Adrenal gland (tissue), 12 donors: ENCODE measurements around the gene AGBL1. TPM values are rescaled to one million over a fixed set of nuclear protein-coding genes. Genes with fewer than 3 reads are reported as not detected.

Experiments used
- DNase-seq, 7 donors: peaks; one replicate each; pipeline ENCODE4 v3.0.0-alpha.2; 2019 to 2020
- H3K27ac ChIP-seq, 5 donors: fragments of 200-600 bp; sonication (generic) in 4 of 5; 1 replicate in 3 of 5; 2 replicates in 2 of 5; pipeline versions ENCODE4 v1.5.1 to v1.8.0; 2016 to 2020; ENCODE audit warnings: mild to moderate bottlenecking in 1 of 5
- H3K27me3 ChIP-seq: fragments of 200-600 bp; 2 replicates; pipeline ENCODE4 v1.8.0; 2021
- H3K36me3 ChIP-seq, 2 donors: fragments of 200-600 bp; replicated peaks in 1 of 2; 1 replicate in 1 of 2; 2 replicates in 1 of 2; pipeline versions ENCODE4 v1.5.1 to v1.8.0; 2018 to 2022
- H3K4me1 ChIP-seq, 2 donors: fragments of 200-600 bp; replicated peaks in 1 of 2; 1 replicate in 1 of 2; 2 replicates in 1 of 2; pipeline versions ENCODE4 v1.5.1 to v1.8.0; 2018 to 2021
- H3K4me3 ChIP-seq, 4 donors: fragments of 200-600 bp; sonication (generic) in 3 of 4; one replicate each; pipeline ENCODE4 v1.5.1; 2016 to 2018
- H3K9me3 ChIP-seq, 3 donors: fragments of 200-600 bp; sonication (generic) in 1 of 3; replicated peaks in 1 of 3; 1 replicate in 2 of 3; 2 replicates in 1 of 3; pipeline versions ENCODE4 v1.5.1 to v1.8.0; 2016 to 2021
- CTCF ChIP-seq, 6 experiments: fragments of 450-650 bp in 4 of 6; fragments of 200-600 bp in 2 of 6; sonication (generic) in 1 of 6; IDR thresholded peaks; 1 replicate in 5 of 6; 2 replicates in 1 of 6; pipeline versions ENCODE4 v1.5.1 to v1.8.0; 2016 to 2021; ENCODE audit warnings: antibody characterized with exemption in 6 of 6, mild to moderate bottlenecking in 2 of 6, moderate library complexity in 1 of 6
- POLR2A ChIP-seq, 2 donors: fragments of 450-650 bp; IDR thresholded peaks; one replicate each; pipeline ENCODE4 v1.6.1; 2017; ENCODE audit warnings: antibody characterized with exemption in 2 of 2, mild to moderate bottlenecking in 2 of 2, moderate library complexity in 1 of 2
- WGBS, 4 donors: extraction: QIAGEN DNeasy Blood & Tissue Kit in 2 of 4; methylation state at CpG; one replicate each; pipeline versions ENCODE4 v1.1.5 to v1.1.7; 2013 to 2017; 5-methylcytosine and 5-hydroxymethylcytosine counted together
- intact Hi-C, 2 donors: fragments of 100-400 bp; cut with DNase I; formaldehyde crosslinking; loops; one replicate each; pipeline versions ENCODE4 v1.14.1 to v1.15.0; 2022 to 2023
- polyA plus RNA-seq, 3 donors: library from polyadenylated mRNA; stranded (reverse); fragments of 200-250 nt in 2 of 3; fragments of 350-450 nt in 1 of 3; fragmentation: Illumina TruSeq in 1 of 3; extraction: RNeasy Lipid Tissue Mini Kit (QIAGEN cat#74804) in 1 of 3; gene quantifications; one replicate each; pipeline ENCODE4 v1.2.3, GENCODE V29; 2013 to 2014
- total RNA-seq, 9 donors: library from RNA; depleted of rRNA in 4 of 9; stranded (reverse); fragments of >200 nt in 4 of 9; fragments of 120-200 nt in 1 of 9; fragmentation: NEBNext Ultra II Directional in 1 of 9; extraction: Animal tissue kit (Norgen Biotek cat#: 25700) in 1 of 9; gene quantifications; one replicate each; pipeline versions ENCODE4 v1.1.0 to v1.2.4, GENCODE V29; 2013 to 2023
- donor health status: healthy with polysubstance abuse.
- donor health status: Bipolar disorder and iron deficiency.
- donor health status: DM: yes; HTN: yes; CAD: no.
- donor health status: DM: no; HTN: no; CAD: no.
- donor health status: DM: no; HTN: no; CAD: no.
- donor health status: DM: yes; HTN: yes; CAD: no.

Gene AGBL1
- total and polyA plus RNA-seq, 12 donors = 0.04 to 0.07 (median 0.06) TPM; not detected in 9

DNA sequence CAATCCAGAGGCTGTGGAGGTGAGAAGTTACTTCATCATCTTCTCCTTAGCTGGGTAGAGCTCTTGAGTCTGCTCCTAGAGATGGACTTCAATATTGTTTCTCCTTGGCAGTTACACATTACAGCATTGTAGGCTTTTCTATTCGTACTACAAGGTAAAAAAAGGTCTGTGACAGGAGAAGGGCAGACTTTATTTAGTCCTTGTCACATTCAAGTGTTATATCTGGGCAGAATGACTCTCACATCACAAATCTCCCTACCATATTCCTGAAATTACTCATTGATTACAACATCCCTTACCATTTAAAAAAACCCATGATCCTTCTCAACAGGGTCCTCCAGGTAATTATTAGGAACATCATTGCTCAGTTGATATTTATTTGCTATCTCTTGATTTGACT is 75.0 kb downstream of the AGBL1 start:
- no peaks in the 10 kb centered on the region for H3K36me3 ChIP-seq
- H3K4me3 ChIP-seq = no peak overlapping the region
- 41 to 75% (median 70%) methylated on average over 1 of the region's 1 CpG for WGBS, 4 donors
- no peaks in the 10 kb centered on the region for H3K9me3 ChIP-seq
- intact Hi-C loops = no loop called here
- H3K27ac ChIP-seq = no peak overlapping the region
- no peaks in the 10 kb centered on the region for H3K4me1 ChIP-seq
- no peak for TF ChIP-seq CTCF (IDR thresholded peaks at IDR 0.05)
- TF ChIP-seq POLR2A (IDR thresholded peaks at IDR 0.05) = no peak
- H3K27me3 ChIP-seq = no peaks in the 10 kb centered on the region
- DNase-seq = no peak

DNA sequence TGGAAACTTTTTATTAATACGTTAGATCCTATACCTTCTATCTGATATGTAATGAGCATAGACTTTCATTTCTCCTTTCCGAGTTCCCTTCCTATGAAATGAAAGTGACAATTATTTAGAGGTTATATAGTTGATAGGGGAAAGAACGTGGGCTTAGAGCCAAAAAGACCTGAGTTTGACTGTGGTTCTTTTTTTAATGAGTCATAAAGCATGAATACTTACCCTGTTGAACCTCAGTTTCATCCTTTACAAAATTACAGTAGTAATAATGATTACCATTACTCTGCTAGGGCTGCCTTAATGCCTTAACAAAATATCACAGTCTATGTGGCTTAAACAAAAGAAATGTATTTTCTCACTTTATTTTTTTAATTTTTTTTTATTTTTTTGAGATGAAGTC is 75.9 kb downstream of the AGBL1 start:
- Histone ChIP-seq H3K36me3 (no peaks in the 10 kb centered on the region), H3K9me3 (no peaks in the 10 kb centered on the region), H3K27ac (no peak overlapping the region), H3K4me1 (no peaks in the 10 kb centered on the region), H3K27me3 (no peaks in the 10 kb centered on the region), H3K4me3 (no peak overlapping the region)
- intact Hi-C loops = no loop called here
- no peak for TF ChIP-seq CTCF (IDR thresholded peaks at IDR 0.05)
- no peak for TF ChIP-seq POLR2A (IDR thresholded peaks at IDR 0.05)
- WGBS, 4 donors = 51 to 60% (median 56%) methylated on average over 3 of the region's 3 CpGs
- no peak for DNase-seq

- DNase-seq = no peak
- no peaks in the 10 kb centered on the region for H3K4me1 ChIP-seq
- H3K27ac ChIP-seq = no peak overlapping the region
- TF ChIP-seq POLR2A (IDR thresholded peaks at IDR 0.05) (no peak), CTCF (IDR thresholded peaks at IDR 0.05) (no peak)
- no peaks in the 10 kb centered on the region for H3K9me3 ChIP-seq
- H3K4me3 ChIP-seq = no peak overlapping the region
- intact Hi-C loops = no loop called here
- no peaks in the 10 kb centered on the region for H3K36me3 ChIP-seq
- 81 to 84% (median 82%) methylated on average over 6 of the region's 6 CpGs for WGBS, 4 donors
- H3K27me3 ChIP-seq = no peaks in the 10 kb centered on the region
These were observed 78.1 kb downstream of the AGBL1 start for GRCh38 chr15:86157606-86158293.

DNA sequence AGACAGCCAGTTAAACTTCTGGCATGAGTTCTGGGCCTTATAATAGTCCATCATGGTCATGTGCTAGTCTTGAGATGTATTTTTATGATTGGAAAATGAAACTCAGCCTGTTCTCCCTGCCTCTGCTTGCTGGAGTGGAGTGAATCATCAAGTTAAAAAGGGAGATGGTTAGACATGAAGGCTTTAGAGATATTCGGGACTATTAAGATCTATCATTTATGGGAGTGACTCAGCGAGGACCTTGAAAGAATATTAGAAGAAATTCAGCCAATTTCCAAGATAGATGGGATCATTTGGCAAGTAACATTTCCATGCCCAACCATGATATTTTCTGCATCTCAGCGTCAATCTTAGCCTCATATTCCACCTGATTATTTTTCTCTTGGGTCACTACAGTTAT is 79.8 kb downstream of the AGBL1 start:
- Histone ChIP-seq H3K36me3 (no peaks in the 10 kb centered on the region), H3K27me3 (no peaks in the 10 kb centered on the region), H3K4me1 (peaks cover 0 to 8% of the 10 kb centered on the region in 2 donors), H3K4me3 (no peak overlapping the region), H3K9me3 (no peaks in the 10 kb centered on the region), H3K27ac (peak overlapping the region in 1 of 5 donors; percentile 69)
- TF ChIP-seq CTCF (IDR thresholded peaks at IDR 0.05) (no peak), POLR2A (IDR thresholded peaks at IDR 0.05) (no peak)
- peak in 2 of 7 donors; percentile 9 to 33 for DNase-seq
- 42 to 55% (median 45%) methylated on average over 3 of the region's 3 CpGs for WGBS, 4 donors
- intact Hi-C loops = no loop called here
